Body of pancreas (tissue), 4 donors: ENCODE results near the gene PDE7B. TPM values are rescaled to one million over a fixed set of nuclear protein-coding genes. Genes with fewer than 3 reads are reported as not detected.

ENCODE experiments used
- ATAC-seq: fragments of 150-250 bp; one replicate; pipeline ENCODE4 v1.9.1; 2016
- DNase-seq, 4 donors: peaks; one replicate each; pipeline ENCODE4 v3.0.0-alpha.2; 2019
- H3K27ac ChIP-seq, 4 donors: fragments of 200-600 bp; sonication (generic); 1 replicate in 3 of 4; 2 replicates in 1 of 4; pipeline versions ENCODE4 v1.5.1 to v1.6.1; 2016 to 2019; ENCODE audit warnings: mild to moderate bottlenecking in 1 of 4, mixed read lengths in 1 of 4, moderate library complexity in 1 of 4
- H3K27me3 ChIP-seq, 2 donors: fragments of 200-600 bp; sonication (generic); one replicate each; pipeline ENCODE4 v1.6.0; 2016; ENCODE audit warnings: mild to moderate bottlenecking in 1 of 2
- H3K36me3 ChIP-seq, 2 donors: fragments of 200-600 bp; sonication (generic); replicated peaks in 1 of 2; 2 replicates each; pipeline ENCODE4 v1.5.1; 2016; ENCODE audit warnings: low read depth in 2 of 2; ENCODE audit not compliant: insufficient read depth in 1 of 2
- H3K4me1 ChIP-seq: fragments of 200-600 bp; sonication (generic); one replicate; pipeline ENCODE4 v1.6.0; 2016
- H3K4me3 ChIP-seq, 2 donors: fragments of 200-600 bp; sonication (generic); 1 replicate in 1 of 2; 2 replicates in 1 of 2; pipeline ENCODE4 v1.5.1; 2016 to 2019
- H3K9me3 ChIP-seq, 3 donors: fragments of 200-600 bp; sonication (generic); 1 replicate in 2 of 3; 2 replicates in 1 of 3; pipeline ENCODE4 v1.5.1; 2016
- POLR2A ChIP-seq, 3 donors: fragments of 450-650 bp; IDR thresholded peaks; one replicate each; pipeline ENCODE4 v1.6.1; 2016; ENCODE audit warnings: antibody characterized with exemption in 3 of 3, mild to moderate bottlenecking in 2 of 3
- WGBS, 2 donors: methylation state at CpG; one replicate each; pipeline ENCODE4 v1.1.5; 2017; 5-methylcytosine and 5-hydroxymethylcytosine counted together
- intact Hi-C: fragments of 100-400 bp; cut with DNase I; formaldehyde crosslinking; loops from one replicate; pipeline ENCODE4 v1.15.1; 2023
- total RNA-seq, 2 donors: library from RNA; depleted of rRNA; stranded (reverse); fragments of >200 nt; gene quantifications; one replicate each; pipeline ENCODE4 v1.1.0, GENCODE V29; 2016
- TF ChIP-seq, protein P1 (sequence below), 7 experiments: fragments of 450-650 bp in 4 of 7; fragments of 200-600 bp in 3 of 7; sonication (generic) in 3 of 7; IDR thresholded peaks; one replicate each; pipeline ENCODE4 v1.5.1; 2016 to 2019; ENCODE audit warnings: antibody characterized with exemption in 7 of 7

Gene PDE7B
- total RNA-seq, 2 donors from 2014 or later: 1.0 to 2.3 TPM

DNA sequence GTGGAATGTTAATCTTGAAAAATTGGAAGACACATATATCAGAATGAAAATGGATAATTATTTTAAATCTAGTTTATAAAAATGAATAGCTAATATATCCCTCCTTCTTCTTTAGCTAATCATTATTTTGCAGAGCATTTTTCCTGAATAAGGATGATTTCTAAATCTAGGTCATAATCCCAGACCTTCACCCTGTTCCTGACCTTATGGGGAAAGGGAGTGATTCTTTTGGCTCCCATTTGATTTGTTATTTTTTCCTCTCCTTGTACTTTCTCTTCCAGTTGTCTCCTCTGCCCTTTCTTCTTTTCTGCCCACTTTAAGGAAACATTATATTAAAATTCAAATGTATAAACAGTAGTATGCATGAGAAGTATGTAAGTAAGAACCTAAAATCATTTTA, 208.6 kb downstream of the PDE7B start:
- H3K27ac ChIP-seq: no peak overlapping the region
- H3K4me1 ChIP-seq: no peaks in the 10 kb centered on the region
- no peak overlapping the region for H3K4me3 ChIP-seq
- no peaks in the 10 kb centered on the region for H3K36me3 ChIP-seq
- no peak for TF ChIP-seq POLR2A (IDR thresholded peaks at IDR 0.05)
- TF ChIP-seq, protein P1, sequence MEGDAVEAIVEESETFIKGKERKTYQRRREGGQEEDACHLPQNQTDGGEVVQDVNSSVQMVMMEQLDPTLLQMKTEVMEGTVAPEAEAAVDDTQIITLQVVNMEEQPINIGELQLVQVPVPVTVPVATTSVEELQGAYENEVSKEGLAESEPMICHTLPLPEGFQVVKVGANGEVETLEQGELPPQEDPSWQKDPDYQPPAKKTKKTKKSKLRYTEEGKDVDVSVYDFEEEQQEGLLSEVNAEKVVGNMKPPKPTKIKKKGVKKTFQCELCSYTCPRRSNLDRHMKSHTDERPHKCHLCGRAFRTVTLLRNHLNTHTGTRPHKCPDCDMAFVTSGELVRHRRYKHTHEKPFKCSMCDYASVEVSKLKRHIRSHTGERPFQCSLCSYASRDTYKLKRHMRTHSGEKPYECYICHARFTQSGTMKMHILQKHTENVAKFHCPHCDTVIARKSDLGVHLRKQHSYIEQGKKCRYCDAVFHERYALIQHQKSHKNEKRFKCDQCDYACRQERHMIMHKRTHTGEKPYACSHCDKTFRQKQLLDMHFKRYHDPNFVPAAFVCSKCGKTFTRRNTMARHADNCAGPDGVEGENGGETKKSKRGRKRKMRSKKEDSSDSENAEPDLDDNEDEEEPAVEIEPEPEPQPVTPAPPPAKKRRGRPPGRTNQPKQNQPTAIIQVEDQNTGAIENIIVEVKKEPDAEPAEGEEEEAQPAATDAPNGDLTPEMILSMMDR (IDR thresholded peaks at IDR 0.05): no peak
- ATAC-seq (no peak), DNase-seq (no peak)
- intact Hi-C loops: no loop called here
- no peaks in the 10 kb centered on the region for H3K27me3 ChIP-seq
- no peaks in the 10 kb centered on the region for H3K9me3 ChIP-seq

DNA sequence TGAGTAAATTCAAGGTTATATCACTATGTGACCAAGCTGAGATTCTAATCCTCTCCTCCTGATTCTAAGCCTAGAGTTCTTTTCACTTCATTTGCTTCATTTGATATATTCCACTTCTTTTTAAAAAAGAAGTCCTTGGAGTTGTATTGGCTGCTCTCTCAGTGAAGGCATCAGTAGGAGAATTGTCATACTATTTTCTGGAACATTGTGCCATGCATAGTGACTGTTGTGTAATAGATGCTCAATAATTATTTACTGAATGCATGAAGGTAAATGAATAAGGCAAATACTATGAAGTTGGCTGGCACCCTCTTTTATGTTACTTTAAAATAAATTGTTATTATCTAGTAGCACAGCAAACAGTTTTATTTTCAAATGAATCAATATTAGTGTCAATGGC, 209.3 kb downstream of the PDE7B start:
- Histone ChIP-seq H3K4me3 (no peak overlapping the region), H3K9me3 (no peaks in the 10 kb centered on the region), H3K27me3 (no peaks in the 10 kb centered on the region), H3K27ac (no peak overlapping the region), H3K4me1 (no peaks in the 10 kb centered on the region), H3K36me3 (no peaks in the 10 kb centered on the region)
- intact Hi-C loops: no loop called here
- ATAC-seq (no peak), DNase-seq (no peak)
- TF ChIP-seq POLR2A (IDR thresholded peaks at IDR 0.05): no peak
- TF ChIP-seq, protein P1 (IDR thresholded peaks at IDR 0.05): no peak

DNA sequence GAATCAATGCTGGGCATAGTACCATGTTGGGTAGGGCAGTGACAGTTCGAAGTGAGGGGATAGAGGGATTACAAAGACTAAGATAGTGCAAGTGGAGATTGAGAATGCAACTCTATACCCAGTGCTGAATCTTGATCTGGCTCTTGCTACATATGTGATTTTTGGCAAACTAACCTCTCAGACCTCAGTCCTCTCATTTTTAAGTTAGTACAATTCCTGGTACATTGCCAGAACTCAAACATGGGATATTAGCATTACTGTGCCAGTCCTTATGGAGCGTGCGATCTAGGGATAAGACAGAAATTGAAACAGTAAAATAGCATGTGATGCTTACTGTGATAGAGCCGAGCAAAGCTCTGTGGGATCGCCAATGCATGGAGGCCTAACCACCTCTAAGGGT, 210.2 kb downstream of the PDE7B start:
- ATAC-seq (no peak), DNase-seq (no peak)
- TF ChIP-seq POLR2A (IDR thresholded peaks at IDR 0.05): no peak
- TF ChIP-seq, protein P1 (IDR thresholded peaks at IDR 0.05): no peak
- Histone ChIP-seq H3K27me3 (no peaks in the 10 kb centered on the region), H3K4me1 (no peaks in the 10 kb centered on the region), H3K27ac (no peak overlapping the region), H3K9me3 (no peaks in the 10 kb centered on the region), H3K36me3 (no peaks in the 10 kb centered on the region), H3K4me3 (no peak overlapping the region)
- WGBS, 2 donors: 90 to 94% methylated on average over 5 of the region's 5 CpGs
- intact Hi-C loops: no loop called here

DNA sequence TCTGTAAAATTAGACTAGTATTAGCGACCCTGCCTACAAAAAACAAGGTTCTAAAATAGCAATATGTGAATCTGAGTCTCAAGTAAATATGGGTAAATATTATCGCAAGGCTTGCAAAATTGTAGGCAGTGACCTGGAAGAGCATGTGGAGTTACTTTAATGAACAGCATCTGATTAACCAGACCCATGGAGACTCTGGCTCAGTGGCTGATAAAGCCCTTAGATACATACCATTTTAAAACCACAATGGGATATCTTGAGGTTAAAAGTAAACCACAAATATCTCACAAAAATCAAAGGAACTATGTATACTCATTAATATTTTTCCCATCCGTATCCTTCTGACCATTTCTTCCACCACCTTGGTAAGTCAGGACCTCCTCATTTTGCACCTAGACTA, 211.6 kb downstream of the PDE7B start:
- Histone ChIP-seq H3K36me3 (no peaks in the 10 kb centered on the region), H3K4me3 (no peak overlapping the region), H3K4me1 (no peaks in the 10 kb centered on the region), H3K27me3 (no peaks in the 10 kb centered on the region), H3K9me3 (no peaks in the 10 kb centered on the region), H3K27ac (no peak overlapping the region)
- TF ChIP-seq POLR2A (IDR thresholded peaks at IDR 0.05): no peak
- TF ChIP-seq, protein P1 (IDR thresholded peaks at IDR 0.05): no peak
- intact Hi-C loops: no loop called here
- ATAC-seq: no peak
- no peak for DNase-seq
- WGBS, 2 donors: 83 to 88% methylated on average over 3 of the region's 3 CpGs

DNA sequence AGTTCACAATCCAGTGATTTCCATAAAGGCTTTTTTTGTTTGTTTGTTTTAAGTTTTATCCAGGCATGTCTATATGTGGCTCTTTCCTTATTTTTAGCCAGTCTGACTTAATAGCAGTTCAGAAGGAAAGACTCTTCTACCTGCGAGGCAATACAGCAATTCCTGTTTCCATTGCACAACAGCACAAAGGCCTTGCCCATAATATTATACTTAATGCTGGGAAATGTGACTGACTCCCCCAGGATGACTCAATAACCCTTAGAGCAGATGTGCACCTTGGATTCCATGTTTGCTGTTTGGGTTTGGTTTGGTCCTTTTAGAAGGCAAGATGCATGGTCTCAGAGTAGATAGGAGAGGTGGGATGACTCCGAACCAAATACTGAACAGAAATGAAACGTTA, 214.5 kb downstream of the PDE7B start:
- Histone ChIP-seq H3K4me1 (peaks cover 14% of the 10 kb centered on the region), H3K4me3 (no peak overlapping the region), H3K9me3 (no peaks in the 10 kb centered on the region), H3K27ac (no peak overlapping the region), H3K27me3 (no peaks in the 10 kb centered on the region), H3K36me3 (no peaks in the 10 kb centered on the region)
- ATAC-seq: no peak
- intact Hi-C loops: no loop called here
- no peak for TF ChIP-seq POLR2A (IDR thresholded peaks at IDR 0.05)
- no peak for DNase-seq
- 67 to 69% methylated on average over 3 of the region's 3 CpGs for WGBS, 2 donors
